GM12878 (cell line): ENCODE results near the gene CLDN10. TPM values are rescaled to one million over a fixed set of nuclear protein-coding genes. Genes with fewer than 3 reads are reported as not detected.

Experiments used
- ATAC-seq: fragments of 200-7000 bp; cut with Tn5 transposase; 3 replicates; pipeline ENCODE4 v1.9.1; 2020; ENCODE audit warnings: mild to moderate bottlenecking, moderate library complexity
- BruUV-seq: library from RNA; stranded (reverse); fragments of 400-500 nt; replicated peaks from 2 replicates; lab custom pipeline; 2021; lab: Mats Ljungman, UMichigan
- CTCF ChIA-PET: fragments of 300-600 bp; sonication (Branson Sonifier 250); formaldehyde crosslinking; extraction: SDS; loops from one replicate; lab custom pipeline; 2021; ENCODE audit warnings: inconsistent platforms; lab: Yijun Ruan, JAX
- POLR2A ChIA-PET: fragments of 350-600 bp; formaldehyde crosslinking; extraction: SDS; loops from one replicate; lab custom pipeline; 2021; ENCODE audit warnings: inconsistent platforms; lab: Charles Lee
- RAD21 ChIA-PET: fragments of 300-600 bp; sonication (Branson Sonifier 250); formaldehyde crosslinking; loops from one replicate; lab custom pipeline; 2023; ENCODE audit warnings: antibody characterized with exemption; ENCODE audit not compliant: unreplicated experiment; lab: Charles Lee
- SMC1A ChIA-PET: fragments of 300-600 bp; sonication (Branson Sonifier 250); formaldehyde crosslinking; loops from one replicate; lab custom pipeline; 2023; ENCODE audit not compliant: unreplicated experiment, uncharacterized antibody; lab: Charles Lee
- DNase-seq: peaks from one replicate; pipeline ENCODE4 v3.0.0-alpha.2; 2011; ENCODE audit warnings: low read depth, low spot score
- FAIRE-seq: peaks from 3 replicates; lab custom pipeline; 2011; peaks lifted over from hg19 to GRCh38; lab: Jason Lieb, UNC
- H2AFZ ChIP-seq: 2 replicates; pipeline ENCODE4 v1.6.0; 2011; ENCODE audit warnings: low read depth, low read length, control low read depth; ENCODE audit not compliant: control insufficient read depth
- H3K27ac ChIP-seq: 2 replicates; pipeline ENCODE4 v1.5.1; 2011; ENCODE audit warnings: control low read depth; ENCODE audit not compliant: control insufficient read depth, insufficient read depth
- H3K27me3 ChIP-seq, 2 experiments: replicated peaks in 1 of 2; 2 replicates each; pipeline versions ENCODE4 v1.6.0 to v1.6.1; 2011; ENCODE audit warnings: low read length in 1 of 2; ENCODE audit not compliant: control insufficient read depth in 2 of 2, insufficient read depth in 2 of 2
- H3K36me3 ChIP-seq, 2 experiments: 2 replicates each; pipeline ENCODE4 v1.5.1; 2011; ENCODE audit warnings: low read length in 1 of 2; ENCODE audit not compliant: control insufficient read depth in 2 of 2, insufficient read depth in 2 of 2
- H3K4me1 ChIP-seq: 2 replicates; pipeline ENCODE4 v1.6.1; 2011; ENCODE audit warnings: mild to moderate bottlenecking, low read length, moderate library complexity, mixed read lengths; ENCODE audit not compliant: control insufficient read depth, insufficient read depth
- H3K4me2 ChIP-seq: 2 replicates; pipeline ENCODE4 v1.6.0; 2011; ENCODE audit warnings: control low read depth; ENCODE audit not compliant: control insufficient read depth, insufficient read depth
- H3K4me3 ChIP-seq: fragments of 200-600 bp; sonication (generic); 2 replicates; pipeline ENCODE4 v1.5.1; 2016
- H3K79me2 ChIP-seq: 2 replicates; pipeline ENCODE4 v1.6.0; 2011; ENCODE audit warnings: low read length; ENCODE audit not compliant: control insufficient read depth, insufficient read depth
- H3K9ac ChIP-seq: 2 replicates; pipeline ENCODE4 v1.8.0; 2011; ENCODE audit warnings: low read length, control low read depth, mixed read lengths; ENCODE audit not compliant: control insufficient read depth, insufficient read depth
- H3K9me3 ChIP-seq: replicated peaks from 3 replicates; pipeline ENCODE4 v1.5.1; 2011; ENCODE audit warnings: mild to moderate bottlenecking, low read length; ENCODE audit not compliant: control insufficient read depth, insufficient read depth
- H4K20me1 ChIP-seq: 2 replicates; pipeline ENCODE4 v1.6.0; 2011; ENCODE audit not compliant: control insufficient read depth, insufficient read depth
- CHD2 ChIP-seq: IDR thresholded peaks from 2 replicates; pipeline ENCODE4 v1.6.1; 2011; ENCODE audit warnings: low read depth, low read length, improper control_type of control experiment, borderline replicate concordance
- ELK1 ChIP-seq: IDR thresholded peaks from 2 replicates; pipeline ENCODE4 v1.6.1; 2012; ENCODE audit warnings: low read depth, low read length, improper control_type of control experiment
- HDAC2 ChIP-seq: fragments of 200-600 bp; sonication (generic); IDR thresholded peaks from 2 replicates; pipeline ENCODE4 v1.6.1; 2017
- KAT2A ChIP-seq: conservative IDR thresholded peaks from 2 replicates; pipeline ENCODE4 v1.6.1; 2011; ENCODE audit warnings: low read depth, low read length; ENCODE audit not compliant: control insufficient read depth
- MTA2 ChIP-seq: fragments of 450-650 bp; IDR thresholded peaks from 2 replicates; pipeline ENCODE4 v1.6.1; 2016; ENCODE audit warnings: low read depth, mild to moderate bottlenecking, moderate library complexity
- RELA ChIP-seq: fragments of 450-650 bp; IDR thresholded peaks from 2 replicates; pipeline ENCODE4 v1.8.0; 2014; ENCODE audit warnings: borderline replicate concordance; ENCODE audit not compliant: partially characterized antibody
- ZNF687 ChIP-seq: fragments of 450-650 bp; IDR thresholded peaks from 2 replicates; pipeline ENCODE4 v1.6.1; 2017; ENCODE audit warnings: mild to moderate bottlenecking, moderate library complexity
- WGBS: methylation state at CpG from one replicate; pipeline ENCODE4 v1.1.6; 2016; ENCODE audit warnings: low lambda C conversion rate; ENCODE audit not compliant: insufficient replicate concordance, insufficient coverage; ENCODE audit errors: missing lambda C conversion rate; 5-methylcytosine and 5-hydroxymethylcytosine counted together
- in situ Hi-C: fragments of 300-500 bp; cut with MboI; formaldehyde crosslinking; loops from 9 replicates; pipeline ENCODE4 v1.14.3; 2018; ENCODE audit warnings: mixed read lengths
- intact Hi-C: fragments of 100-400 bp; cut with micrococcal nuclease; formaldehyde crosslinking; loops from one replicate; pipeline ENCODE4 v1.14.2; 2022; ENCODE audit not compliant: unreplicated experiment
- polyA plus RNA-seq, 11 experiments: library from polyadenylated mRNA; depleted of rRNA in 4 of 11; unstranded in 6 of 11; stranded (reverse) in 5 of 11; fragments of >200 nt; fragmentation: Nextera tagmentation in 4 of 11; fragmentation: Illumina TruSeq in 1 of 11; extraction: Ambion mirVana in 4 of 11; extraction: Trizol in 1 of 11; gene quantifications; 1 replicate in 1 of 11; 2 replicates in 10 of 11; pipeline versions ENCODE4 v1.2.1 to v1.2.3, GENCODE V29; 2011 to 2016; ENCODE audit warnings: inconsistent platforms in 2 of 11, missing spikeins in 2 of 11, low read depth in 1 of 11
- total RNA-seq, 4 experiments: library from RNA; depleted of rRNA in 3 of 4; stranded (reverse); fragments of >200 nt in 3 of 4; fragmentation: Illumina TruSeq in 1 of 4; extraction: Trizol in 1 of 4; gene quantifications; 2 replicates each; pipeline versions ENCODE4 v1.2.1 to v1.2.3, GENCODE V29; 2013 to 2021
- TF ChIP-seq, protein P1 (sequence below): fragments of 450-650 bp; IDR thresholded peaks from 2 replicates; pipeline ENCODE4 v1.6.1; 2017; ENCODE audit warnings: mild to moderate bottlenecking
- TF ChIP-seq, protein P2 (sequence below): fragments of 450-650 bp; formaldehyde crosslinking; IDR thresholded peaks from 2 replicates; pipeline ENCODE4 v1.4.0; 2022; ENCODE audit warnings: mild to moderate bottlenecking, moderate library complexity

The CLDN10 gene
- total and polyA plus RNA-seq, 10 of the 15 experiments (the other 5 are each of a cell fraction or from before 2014, with no cell fraction given), result not detected

DNA sequence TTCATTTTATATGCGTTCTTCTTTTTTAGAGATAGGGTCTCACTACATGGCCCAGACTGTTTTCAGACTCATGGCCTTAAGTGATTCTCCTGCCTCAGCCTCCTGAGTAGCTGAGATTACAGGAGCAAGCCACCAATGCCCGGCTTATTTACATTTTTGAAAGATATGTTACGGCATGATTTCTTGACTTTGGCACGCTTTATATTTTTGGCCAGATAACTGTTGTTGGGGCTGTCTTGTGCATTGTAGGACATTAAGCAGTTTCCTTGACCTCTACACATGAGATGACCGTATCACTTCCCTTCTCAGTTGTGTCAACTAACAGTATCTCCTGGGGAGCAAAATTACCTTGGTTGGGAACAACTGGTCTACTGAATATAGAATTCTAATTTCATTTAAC is 28.9 kb upstream of the CLDN10 start (continued):
- TF ChIP-seq, protein P1, sequence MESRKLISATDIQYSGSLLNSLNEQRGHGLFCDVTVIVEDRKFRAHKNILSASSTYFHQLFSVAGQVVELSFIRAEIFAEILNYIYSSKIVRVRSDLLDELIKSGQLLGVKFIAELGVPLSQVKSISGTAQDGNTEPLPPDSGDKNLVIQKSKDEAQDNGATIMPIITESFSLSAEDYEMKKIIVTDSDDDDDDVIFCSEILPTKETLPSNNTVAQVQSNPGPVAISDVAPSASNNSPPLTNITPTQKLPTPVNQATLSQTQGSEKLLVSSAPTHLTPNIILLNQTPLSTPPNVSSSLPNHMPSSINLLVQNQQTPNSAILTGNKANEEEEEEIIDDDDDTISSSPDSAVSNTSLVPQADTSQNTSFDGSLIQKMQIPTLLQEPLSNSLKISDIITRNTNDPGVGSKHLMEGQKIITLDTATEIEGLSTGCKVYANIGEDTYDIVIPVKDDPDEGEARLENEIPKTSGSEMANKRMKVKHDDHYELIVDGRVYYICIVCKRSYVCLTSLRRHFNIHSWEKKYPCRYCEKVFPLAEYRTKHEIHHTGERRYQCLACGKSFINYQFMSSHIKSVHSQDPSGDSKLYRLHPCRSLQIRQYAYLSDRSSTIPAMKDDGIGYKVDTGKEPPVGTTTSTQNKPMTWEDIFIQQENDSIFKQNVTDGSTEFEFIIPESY, result no peak
- TF ChIP-seq ELK1, result no peak
- no peak for TF ChIP-seq HDAC2
- TF ChIP-seq, all 136 proteins: peak for 0

DNA sequence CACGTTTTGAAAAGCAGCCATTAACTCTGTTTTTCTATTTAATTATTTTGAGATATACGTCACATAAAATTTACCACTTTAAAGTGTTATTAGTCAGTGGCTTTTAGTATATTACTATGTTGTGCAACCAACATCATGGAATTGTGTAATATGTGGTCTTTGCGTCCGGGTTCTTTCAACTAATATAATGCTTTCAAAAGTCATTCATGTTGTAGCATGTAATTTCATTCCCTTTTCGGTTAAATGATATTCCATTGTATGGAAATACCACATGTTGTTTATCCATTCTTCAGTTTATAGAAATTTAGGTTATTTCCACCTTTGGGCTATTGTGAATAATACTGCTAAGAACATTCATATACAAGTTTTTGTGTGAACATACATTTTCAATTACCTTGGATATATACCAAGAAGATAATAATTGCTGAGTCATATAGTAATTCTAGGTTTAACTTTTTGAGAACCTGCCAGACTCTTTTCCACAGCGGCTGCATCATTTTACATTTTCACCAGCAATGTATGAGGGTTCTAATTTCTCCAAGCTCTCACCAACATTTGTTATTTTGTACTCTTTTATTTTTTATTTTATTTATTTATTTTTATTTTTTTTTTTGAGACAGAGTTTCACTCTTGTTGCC is 28.1 kb upstream of the CLDN10 start:
- in situ Hi-C loops, result no loop called here
- 34% methylated on average over 6 of the region's 6 CpGs for WGBS
- TF ChIP-seq RELA (no peak), CHD2 (no peak), MTA2 (no peak), KAT2A (no peak), ZNF687 (no peak), ELK1 (no peak)
- TF ChIP-seq, protein P2, sequence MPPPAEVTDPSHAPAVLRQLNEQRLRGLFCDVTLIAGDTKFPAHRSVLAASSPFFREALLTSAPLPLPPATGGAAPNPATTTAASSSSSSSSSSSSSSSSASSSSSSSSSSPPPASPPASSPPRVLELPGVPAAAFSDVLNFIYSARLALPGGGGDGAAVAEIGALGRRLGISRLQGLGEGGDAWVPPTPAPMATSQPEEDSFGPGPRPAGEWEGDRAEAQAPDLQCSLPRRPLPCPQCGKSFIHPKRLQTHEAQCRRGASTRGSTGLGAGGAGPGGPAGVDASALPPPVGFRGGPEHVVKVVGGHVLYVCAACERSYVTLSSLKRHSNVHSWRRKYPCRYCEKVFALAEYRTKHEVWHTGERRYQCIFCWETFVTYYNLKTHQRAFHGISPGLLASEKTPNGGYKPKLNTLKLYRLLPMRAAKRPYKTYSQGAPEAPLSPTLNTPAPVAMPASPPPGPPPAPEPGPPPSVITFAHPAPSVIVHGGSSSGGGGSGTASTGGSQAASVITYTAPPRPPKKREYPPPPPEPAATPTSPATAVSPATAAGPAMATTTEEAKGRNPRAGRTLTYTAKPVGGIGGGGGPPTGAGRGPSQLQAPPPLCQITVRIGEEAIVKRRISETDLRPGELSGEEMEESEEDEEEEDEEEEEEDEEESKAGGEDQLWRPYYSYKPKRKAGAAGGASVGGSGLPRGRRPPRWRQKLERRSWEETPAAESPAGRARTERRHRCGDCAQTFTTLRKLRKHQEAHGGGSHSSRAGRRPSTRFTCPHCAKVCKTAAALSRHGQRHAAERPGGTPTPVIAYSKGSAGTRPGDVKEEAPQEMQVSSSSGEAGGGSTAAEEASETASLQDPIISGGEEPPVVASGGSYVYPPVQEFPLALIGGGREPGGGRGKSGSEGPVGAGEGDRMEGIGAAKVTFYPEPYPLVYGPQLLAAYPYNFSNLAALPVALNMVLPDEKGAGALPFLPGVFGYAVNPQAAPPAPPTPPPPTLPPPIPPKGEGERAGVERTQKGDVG, result no peak

More for the DNA sequence above, 28.1 kb upstream of the CLDN10 start:
- CTCF ChIA-PET, result interaction anchor here (0.9 to 2.0 kb wide), 2 partner anchors 11 to 13 kb away, joined by 3 to 10 read pairs; no protein-coding TSS in a partner anchor
- no peak overlapping the region for H3K4me3 ChIP-seq
- H3K27me3 ChIP-seq, result no peaks in the 10 kb centered on the region; a peak in 1 of 4 replicates
- H3K9ac ChIP-seq, result no peak overlapping the region
- no peaks in the 10 kb centered on the region for H4K20me1 ChIP-seq
- no TSS peak for BruUV-seq
- DNase-seq (no peak), ATAC-seq (no peak), FAIRE-seq (no peak)
- RAD21 ChIA-PET, result no interaction called here
- H3K9me3 ChIP-seq, result no peaks in the 10 kb centered on the region; the same call in 2 of the 3 replicates
- SMC1A ChIA-PET, result no interaction called here
- H3K4me2 ChIP-seq, result no peak overlapping the region
- intact Hi-C loops, result no loop called here
- no peak overlapping the region for H2AFZ ChIP-seq
- H3K79me2 ChIP-seq, result no peaks in the 10 kb centered on the region
- no peaks in the 10 kb centered on the region for H3K4me1 ChIP-seq
- POLR2A ChIA-PET, result no interaction called here
- no peak overlapping the region for H3K27ac ChIP-seq
- no peaks in the 10 kb centered on the region for H3K36me3 ChIP-seq
